HepG2 (cell line): ENCODE data around the gene IDUA. TPM values are rescaled to one million over a fixed set of nuclear protein-coding genes. Genes with fewer than 3 reads are reported as not detected.

Experiments
- CREB1 ChIP-seq, 2 experiments: fragments of 450-650 bp in 1 of 2; IDR thresholded peaks; 2 replicates each; pipeline ENCODE4 v1.6.1; 2016 to 2017; ENCODE audit warnings: control low read depth in 1 of 2, mild to moderate bottlenecking in 1 of 2, missing compliant biosample characterization in 1 of 2, missing genetic modification characterization in 1 of 2
- FLYWCH1 ChIP-seq: sonication (generic); formaldehyde crosslinking; IDR thresholded peaks from 2 replicates; pipeline ENCODE4 v1.8.1; 2023; ENCODE audit warnings: mild to moderate bottlenecking, missing genetic modification reagents
- FOSL1 ChIP-seq: sonication (generic); formaldehyde crosslinking; IDR thresholded peaks from 2 replicates; pipeline ENCODE4 v1.9.0; 2021; ENCODE audit warnings: missing genetic modification reagents, borderline replicate concordance
- FOSL2 ChIP-seq: sonication (generic); formaldehyde crosslinking; IDR thresholded peaks from 2 replicates; pipeline ENCODE4 v1.4.0; 2020; ENCODE audit warnings: missing genetic modification reagents
- FOXA1 ChIP-seq, 2 experiments: fragments of 450-650 bp in 1 of 2; sonication (generic) in 1 of 2; formaldehyde crosslinking in 1 of 2; IDR thresholded peaks; 2 replicates each; pipeline versions ENCODE4 v1.4.0 to v1.6.1; 2016 to 2020; ENCODE audit warnings: missing genetic modification reagents in 1 of 2
- HDAC2 ChIP-seq: sonication (generic); formaldehyde crosslinking; IDR thresholded peaks from 2 replicates; pipeline ENCODE4 v1.4.0; 2020; ENCODE audit warnings: missing genetic modification reagents
- IRF2 ChIP-seq: IDR thresholded peaks from 2 replicates; pipeline ENCODE4 v1.6.1; 2018; ENCODE audit warnings: missing genetic modification reagents, missing compliant biosample characterization
- KAT8 ChIP-seq: IDR thresholded peaks from 2 replicates; pipeline ENCODE4 v1.6.1; 2016; ENCODE audit warnings: missing genetic modification reagents, missing compliant biosample characterization
- LCORL ChIP-seq, 2 experiments: fragments of 450-650 bp in 1 of 2; sonication (generic) in 1 of 2; formaldehyde crosslinking in 1 of 2; IDR thresholded peaks; 2 replicates each; pipeline versions ENCODE4 v1.5.0 to v1.6.1; 2017 to 2020; ENCODE audit warnings: antibody characterized with exemption in 1 of 2, missing genetic modification reagents in 1 of 2
- ZBTB7A ChIP-seq: sonication (generic); formaldehyde crosslinking; IDR thresholded peaks from 2 replicates; pipeline ENCODE4 v1.8.0; 2022; ENCODE audit warnings: mild to moderate bottlenecking, missing genetic modification reagents
- ZNF263 ChIP-seq: sonication (generic); formaldehyde crosslinking; IDR thresholded peaks from 2 replicates; pipeline ENCODE4 v1.4.0; 2020; ENCODE audit warnings: missing genetic modification reagents
- ZNF7 ChIP-seq: IDR thresholded peaks from 2 replicates; pipeline ENCODE4 v1.6.1; 2016; ENCODE audit warnings: missing biosample characterization, missing genetic modification reagents
- polyA plus RNA-seq, 8 experiments: library from polyadenylated mRNA; depleted of rRNA in 3 of 8; stranded (reverse) in 7 of 8; unstranded in 1 of 8; fragments of >200 nt; fragmentation: Illumina TruSeq in 4 of 8; extraction: Trizol in 4 of 8; gene quantifications; 2 replicates each; pipeline versions ENCODE4 v1.2.1 to v1.2.3, GENCODE V29; 2011 to 2016; ENCODE audit warnings: low read depth in 4 of 8, missing spikeins in 1 of 8, mixed read lengths in 1 of 8; ENCODE audit not compliant: insufficient read depth in 1 of 8
- total RNA-seq, 5 experiments: library from RNA; depleted of rRNA; stranded (reverse); fragments of >200 nt; fragmentation: Illumina TruSeq; extraction: Trizol; gene quantifications; 2 replicates each; pipeline ENCODE4 v1.2.3, GENCODE V29; 2016; ENCODE audit warnings: low read depth in 1 of 5
- TF ChIP-seq, protein P1 (sequence below): IDR thresholded peaks from 2 replicates; pipeline ENCODE4 v1.6.1; 2016; ENCODE audit warnings: control low read depth

IDUA gene
- total and polyA plus RNA-seq, 2 of the 13 experiments (the other 11 are each of a cell fraction or from before 2014, with no cell fraction given): 0.77 to 1.0 TPM

DNA sequence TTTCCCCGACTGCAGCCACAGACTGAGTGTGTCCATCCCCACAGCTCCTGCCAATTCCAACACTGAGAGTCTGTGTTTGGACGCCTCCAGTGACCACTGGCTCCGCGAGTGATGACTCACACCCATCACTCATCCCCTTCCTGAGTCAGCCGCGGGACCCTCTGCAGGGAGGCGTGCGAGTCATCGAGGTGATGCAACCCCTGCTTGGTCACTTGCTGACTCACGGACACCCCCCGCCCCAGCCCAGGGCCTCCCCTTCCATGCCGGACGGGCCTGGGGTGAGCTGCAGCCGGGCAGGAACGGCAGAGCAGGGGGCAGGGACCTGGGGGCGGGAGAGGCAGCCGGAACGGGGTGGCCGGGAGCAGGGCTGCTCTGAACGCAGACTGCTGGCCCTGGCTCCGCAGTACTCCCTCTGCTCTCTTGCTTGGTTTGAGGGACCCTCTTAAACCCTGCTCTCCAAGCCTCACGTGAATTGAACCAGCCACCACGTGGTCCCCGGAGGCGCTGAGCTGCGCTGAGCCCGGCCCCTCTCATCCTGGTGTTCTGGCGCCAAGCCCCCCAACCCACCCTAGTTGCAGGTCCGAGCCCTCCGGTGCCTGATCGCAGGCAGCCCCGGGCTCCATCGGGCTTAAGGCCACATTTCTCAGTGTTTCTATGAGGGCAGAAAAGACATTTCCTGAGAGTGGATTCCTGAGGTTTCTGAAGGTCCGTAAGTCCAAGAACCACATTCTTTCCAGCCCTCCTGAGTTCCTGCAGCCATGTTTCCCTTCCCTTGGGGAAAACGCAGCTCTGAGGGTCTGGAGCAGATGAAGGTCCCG lies 57.0 kb downstream of the IDUA start (continued):
- TF ChIP-seq KAT8 (CRISPR knock-in tag) (0 out of 2 replicates have a peak, but pooled peaks have one; percentile 48), LCORL (IDR thresholded peaks at IDR 0.05) (no peak), LCORL (CRISPR knock-in tag; IDR thresholded peaks at IDR 0.05) (peak; percentile 75), CREB1 (IDR thresholded peaks at IDR 0.05) (peak; percentile 77), CREB1 (CRISPR knock-in tag; IDR thresholded peaks at IDR 0.05) (no peak), FOSL1 (CRISPR knock-in tag) (peak; percentile 86), ZNF7 (CRISPR knock-in tag) (no peak), FOSL2 (peak; percentile 100), ZBTB7A (CRISPR knock-in tag) (0 out of 2 replicates have a peak, but pooled peaks have one; percentile 37), IRF2 (CRISPR knock-in tag) (0 out of 2 replicates have a peak, but pooled peaks have one; percentile 19), FOXA1 (IDR thresholded peaks at IDR 0.05) (no peak), FOXA1 (CRISPR knock-in tag; IDR thresholded peaks at IDR 0.05) (peak; percentile 14; the same call in 1 of the 2 replicates), FLYWCH1 (CRISPR knock-in tag) (no peak), ZNF263 (CRISPR knock-in tag) (peak; percentile 58; the same call in 1 of the 2 replicates), HDAC2 (CRISPR knock-in tag) (peak; percentile 46; the same call in 1 of the 2 replicates)
- TF ChIP-seq, protein P1, sequence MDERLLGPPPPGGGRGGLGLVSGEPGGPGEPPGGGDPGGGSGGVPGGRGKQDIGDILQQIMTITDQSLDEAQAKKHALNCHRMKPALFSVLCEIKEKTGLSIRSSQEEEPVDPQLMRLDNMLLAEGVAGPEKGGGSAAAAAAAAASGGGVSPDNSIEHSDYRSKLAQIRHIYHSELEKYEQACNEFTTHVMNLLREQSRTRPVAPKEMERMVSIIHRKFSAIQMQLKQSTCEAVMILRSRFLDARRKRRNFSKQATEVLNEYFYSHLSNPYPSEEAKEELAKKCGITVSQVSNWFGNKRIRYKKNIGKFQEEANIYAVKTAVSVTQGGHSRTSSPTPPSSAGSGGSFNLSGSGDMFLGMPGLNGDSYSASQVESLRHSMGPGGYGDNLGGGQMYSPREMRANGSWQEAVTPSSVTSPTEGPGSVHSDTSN (CRISPR knock-in tag): peak; percentile 64
